Fibroblast of pulmonary artery (primary cell): ENCODE measurements around the gene ZDHHC11B.
"Not testable (repeated sequence)": the region's sequence is repeated elsewhere in the genome, so short reads cannot be mapped to it uniquely, and the experiment has no call there.

Source experiments
- DNase-seq: peaks from one replicate; pipeline ENCODE4 v3.0.0-alpha.2; 2010; ENCODE audit warnings: low read depth
- H3K4me3 ChIP-seq: replicated peaks from 2 replicates; pipeline ENCODE4 v1.5.1; 2011; ENCODE audit warnings: low read depth, mild to moderate bottlenecking, control low read depth, low read length, moderate library complexity
- CTCF ChIP-seq: IDR thresholded peaks from 2 replicates; pipeline ENCODE4 v1.5.1; 2011; ENCODE audit warnings: mild to moderate bottlenecking, control low read depth, low read length, inconsistent platforms; ENCODE audit errors: missing control alignments

Gene ZDHHC11B

GRCh38 chr5:691817-692528, 92.6 kb downstream of the ZDHHC11B start:
- no peak for DNase-seq
- no peak for TF ChIP-seq CTCF
- H3K4me3 ChIP-seq = no peak overlapping the region

GRCh38 chr5:691049-691448, 93.5 kb downstream of the ZDHHC11B start:
- not testable (repeated sequence) for H3K4me3 ChIP-seq, DNase-seq

GRCh38 chr5:690293-690692, 94.2 kb downstream of the ZDHHC11B start:
- H3K4me3 ChIP-seq, DNase-seq: not testable (repeated sequence)

- not testable (repeated sequence) for DNase-seq, H3K4me3 ChIP-seq
Observed at GRCh38 chr5:688348-689010, 96.0 kb downstream of the ZDHHC11B start.

- not testable (repeated sequence) for H3K4me3 ChIP-seq, DNase-seq
Observed at GRCh38 chr5:686936-687335, 97.6 kb downstream of the ZDHHC11B start.

GRCh38 chr5:686172-686523, 98.4 kb downstream of the ZDHHC11B start:
- DNase-seq, H3K4me3 ChIP-seq: not testable (repeated sequence)

- no peak for DNase-seq
- TF ChIP-seq CTCF = no peak
Observed at GRCh38 chr5:685262-686171, 99.0 kb downstream of the ZDHHC11B start.

GRCh38 chr5:684751-685216, 99.7 kb downstream of the ZDHHC11B start:
- no peak overlapping the region for H3K4me3 ChIP-seq
- TF ChIP-seq CTCF = no peak
- DNase-seq = no peak

More at GRCh38 chr5:685262-686171, 99.0 kb downstream of the ZDHHC11B start:
- H3K4me3 ChIP-seq = no peak overlapping the region

GRCh38 chr5:683551-684481, 100.7 kb downstream of the ZDHHC11B start:
- no peak for DNase-seq
- H3K4me3 ChIP-seq = no peak overlapping the region
- TF ChIP-seq CTCF = no peak

- not testable (repeated sequence) for DNase-seq, H3K4me3 ChIP-seq
Observed at GRCh38 chr5:682651-683358, 101.7 kb downstream of the ZDHHC11B start.

GRCh38 chr5:682216-682615, 102.3 kb downstream of the ZDHHC11B start:
- not testable (repeated sequence) for DNase-seq, H3K4me3 ChIP-seq
